DMS153 (cell line): ENCODE results near the gene TXNDC15.

Experiments used
- DNase-seq: peaks from one replicate; lab custom pipeline; 2025; lab: John Stamatoyannopoulos, UW

The TXNDC15 gene

GRCh38 chr5:134920848-134921575 lies 46.8 kb downstream of the TXNDC15 start:
- no peak for DNase-seq

GRCh38 chr5:134932508-134932907 lies 58.3 kb downstream of the TXNDC15 start:
- DNase-seq, result no peak

- no peak for DNase-seq
Observed at GRCh38 chr5:134934202-134934601, 60.0 kb downstream of the TXNDC15 start.

GRCh38 chr5:134935711-134936602 lies 61.8 kb downstream of the TXNDC15 start:
- DNase-seq, result no peak

- no peak for DNase-seq
Observed at GRCh38 chr5:134937526-134937925, 63.4 kb downstream of the TXNDC15 start.

DNA sequence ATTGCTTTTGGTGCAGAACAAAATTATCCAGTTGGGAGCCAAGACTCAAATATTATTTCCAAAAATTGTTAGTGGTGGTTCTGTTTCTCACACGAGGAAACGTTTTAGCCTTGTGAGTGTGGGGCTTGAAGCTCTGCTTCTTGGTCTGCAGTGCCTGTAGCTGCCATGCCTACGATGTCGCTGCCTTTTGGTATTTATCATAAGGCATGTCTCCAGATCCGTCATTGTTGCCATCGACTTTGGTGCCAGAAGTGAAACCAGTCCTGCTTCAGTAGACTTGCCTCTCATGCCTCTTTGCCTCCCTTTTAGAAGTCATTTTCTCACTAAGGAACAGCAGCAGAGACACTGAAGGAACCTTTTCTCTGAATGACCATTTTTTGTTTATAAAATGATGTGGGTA lies 63.9 kb downstream of the TXNDC15 start:
- no peak for DNase-seq

DNA sequence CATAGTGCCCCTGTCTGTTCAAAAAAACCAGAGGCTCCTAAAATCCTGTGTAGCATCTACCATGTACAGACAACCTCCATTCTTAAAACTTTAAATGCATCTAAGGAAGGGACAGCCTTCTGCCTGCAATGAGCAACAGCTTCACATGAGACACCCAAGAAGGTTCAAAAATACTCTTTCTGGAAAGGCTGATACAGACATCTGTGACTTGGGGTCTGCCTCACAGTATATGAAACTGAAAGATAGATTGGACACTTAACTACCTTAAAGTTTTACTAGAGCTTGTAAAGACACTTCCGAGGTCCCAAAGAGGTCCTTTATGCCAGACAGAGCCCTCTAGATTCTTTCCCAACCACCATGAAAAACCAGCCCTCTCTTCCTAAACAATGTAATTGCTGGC lies 65.3 kb downstream of the TXNDC15 start:
- DNase-seq, result no peak

- DNase-seq, result no peak
Observed at GRCh38 chr5:134943547-134943946, 69.4 kb downstream of the TXNDC15 start.

- DNase-seq, result no peak
Observed at GRCh38 chr5:134944630-134945029, 70.5 kb downstream of the TXNDC15 start.

- DNase-seq, result no peak
Observed at GRCh38 chr5:134945041-134945440, 70.9 kb downstream of the TXNDC15 start.

- DNase-seq, result no peak
Observed at GRCh38 chr5:134948911-134949310, 74.7 kb downstream of the TXNDC15 start.

DNA sequence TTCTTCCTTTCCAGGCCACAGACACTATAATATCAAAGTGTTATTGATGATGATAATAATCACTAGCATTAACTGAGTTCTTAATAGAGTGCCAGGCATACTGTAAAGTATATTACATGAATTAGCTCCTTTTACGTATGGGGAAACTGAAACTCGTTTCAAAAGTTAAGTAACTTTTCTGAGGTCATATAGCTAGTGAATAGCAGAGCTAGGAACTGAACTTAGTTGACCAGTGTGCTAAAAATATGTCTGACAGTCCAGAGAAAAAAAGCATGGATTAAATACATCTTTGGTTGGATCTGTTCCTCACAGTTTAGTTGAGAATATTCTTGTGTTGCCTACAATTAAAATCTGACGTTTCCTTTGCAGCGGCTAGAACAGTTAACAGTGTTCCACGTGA lies 75.1 kb downstream of the TXNDC15 start:
- no peak for DNase-seq
